HG02678 (cell line): ENCODE results near the gene USP7.

Source experiments
- ATAC-seq: cut with Tn5 transposase; IDR thresholded peaks from one replicate; pipeline ENCODE4 v1.9.1; 2021; ENCODE audit warnings: mild to moderate bottlenecking, moderate library complexity; ENCODE audit not compliant: unreplicated experiment

Gene USP7

GRCh38 chr16:8904018-8904430 lies 59.7 kb downstream of the USP7 start:
- ATAC-seq = no peak

DNA sequence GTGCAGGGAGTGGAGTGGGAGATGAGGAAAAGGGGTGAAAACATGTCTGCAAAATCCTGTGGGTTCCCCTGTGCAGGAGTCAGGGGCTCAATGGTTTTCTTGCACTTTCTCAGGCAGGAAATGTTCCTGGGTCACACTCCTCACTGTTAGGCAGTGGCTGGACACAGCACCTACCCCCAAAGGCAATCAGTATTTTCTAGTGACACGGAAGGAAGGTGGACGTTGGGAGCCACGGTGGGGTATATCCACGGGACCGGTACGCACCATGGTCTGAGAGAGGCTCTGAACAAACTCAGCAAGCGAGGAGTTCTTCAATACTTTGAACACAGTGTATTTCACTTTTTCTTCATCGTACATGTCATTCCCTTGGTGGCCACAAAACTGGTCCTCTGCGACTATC lies 60.7 kb downstream of the USP7 start:
- ATAC-seq = no peak

- ATAC-seq = no peak
These were observed 62.3 kb downstream of the USP7 start for GRCh38 chr16:8901320-8901861.

GRCh38 chr16:8900343-8900742 lies 63.4 kb downstream of the USP7 start:
- ATAC-seq = no peak

- peak; percentile 83 for ATAC-seq
These were observed 63.9 kb downstream of the USP7 start for GRCh38 chr16:8899709-8900317.

DNA sequence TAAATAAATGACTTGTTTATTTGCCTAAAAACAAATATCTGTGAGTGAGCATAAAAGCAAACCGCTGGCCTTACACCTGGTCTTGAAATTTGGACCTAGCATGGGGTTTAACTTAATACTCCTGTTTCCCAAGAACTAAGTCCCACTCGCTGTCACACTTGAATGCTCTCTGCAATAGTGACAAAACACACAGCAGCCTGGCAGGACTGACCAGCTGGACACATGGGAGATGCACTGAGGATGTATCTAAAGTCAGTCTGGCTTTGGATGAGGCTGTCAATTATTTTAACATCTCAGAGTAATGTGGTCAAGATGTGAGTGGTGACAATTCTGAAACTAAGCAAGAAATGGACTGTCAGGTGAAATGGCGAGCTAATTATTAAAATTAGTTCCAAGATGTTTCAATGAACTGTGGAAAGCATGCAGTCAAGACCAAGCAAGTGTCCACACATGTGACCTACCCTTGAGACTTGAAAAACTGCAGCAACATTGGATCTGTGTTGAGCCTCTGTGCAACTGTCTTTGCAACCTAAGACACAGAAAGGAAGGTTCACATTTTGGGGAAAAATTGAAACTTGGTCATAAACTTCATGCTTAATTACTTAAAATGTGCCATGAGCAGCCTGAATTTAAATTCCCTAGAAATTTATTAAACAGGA lies 64.9 kb downstream of the USP7 start:
- no peak for ATAC-seq

GRCh38 chr16:8894736-8895334 lies 68.9 kb downstream of the USP7 start:
- no peak for ATAC-seq

DNA sequence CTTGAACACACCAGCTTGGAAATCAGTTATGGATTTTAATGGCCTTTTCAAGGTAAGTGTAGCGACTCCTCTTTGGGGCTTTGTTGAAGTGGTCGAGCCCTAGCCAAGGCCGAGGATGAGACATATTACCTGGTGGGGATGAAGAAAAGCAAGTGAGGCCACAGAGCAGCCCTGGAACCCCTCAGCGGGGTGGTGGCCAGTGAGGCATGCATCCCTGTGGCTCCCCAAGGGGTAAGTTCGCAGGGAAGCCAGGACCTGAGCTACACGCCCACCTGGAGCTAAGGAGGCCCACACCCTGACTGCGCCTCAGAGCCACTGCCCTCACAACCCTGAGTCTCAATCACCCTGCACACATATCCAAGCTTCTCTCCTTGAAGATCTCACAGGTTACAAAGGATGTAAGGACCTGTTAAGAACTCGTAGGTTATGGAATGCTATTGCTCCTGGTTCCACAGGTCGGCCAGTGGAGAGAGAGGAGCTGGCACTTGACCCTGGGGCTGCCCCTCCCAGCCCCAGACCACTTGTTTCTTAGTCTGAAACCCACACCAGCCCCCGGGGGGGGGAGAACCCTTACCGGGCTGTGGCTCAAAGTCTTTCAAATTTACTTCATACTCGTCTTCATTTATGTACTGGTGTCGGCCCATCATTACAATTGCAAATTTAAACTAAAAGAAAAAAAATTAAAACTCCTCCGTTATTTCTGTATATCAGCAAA lies 69.6 kb downstream of the USP7 start:
- no peak for ATAC-seq

- ATAC-seq = no peak
These were observed 70.3 kb downstream of the USP7 start for GRCh38 chr16:8893426-8893825.

- peak; percentile 26 for ATAC-seq
These were observed 71.6 kb downstream of the USP7 start for GRCh38 chr16:8892101-8892575.

DNA sequence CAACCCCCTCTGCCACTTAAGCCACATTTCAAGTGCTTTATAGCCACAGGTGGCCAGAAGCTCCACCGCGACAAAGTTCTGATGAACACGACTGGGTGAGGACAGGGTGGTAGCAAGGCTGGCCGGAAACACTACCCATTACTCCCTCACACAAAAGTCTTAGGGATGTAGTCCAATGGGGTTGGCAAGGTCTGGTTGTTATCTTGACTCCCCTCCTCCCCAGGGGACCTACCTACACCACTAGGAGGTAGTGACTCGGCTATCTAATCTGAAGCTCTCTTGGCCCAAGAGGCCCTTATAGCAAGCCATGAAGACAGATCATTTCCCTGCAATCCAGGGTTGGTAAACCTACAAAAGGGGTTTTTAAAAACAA lies 73.2 kb downstream of the USP7 start:
- no peak for ATAC-seq

DNA sequence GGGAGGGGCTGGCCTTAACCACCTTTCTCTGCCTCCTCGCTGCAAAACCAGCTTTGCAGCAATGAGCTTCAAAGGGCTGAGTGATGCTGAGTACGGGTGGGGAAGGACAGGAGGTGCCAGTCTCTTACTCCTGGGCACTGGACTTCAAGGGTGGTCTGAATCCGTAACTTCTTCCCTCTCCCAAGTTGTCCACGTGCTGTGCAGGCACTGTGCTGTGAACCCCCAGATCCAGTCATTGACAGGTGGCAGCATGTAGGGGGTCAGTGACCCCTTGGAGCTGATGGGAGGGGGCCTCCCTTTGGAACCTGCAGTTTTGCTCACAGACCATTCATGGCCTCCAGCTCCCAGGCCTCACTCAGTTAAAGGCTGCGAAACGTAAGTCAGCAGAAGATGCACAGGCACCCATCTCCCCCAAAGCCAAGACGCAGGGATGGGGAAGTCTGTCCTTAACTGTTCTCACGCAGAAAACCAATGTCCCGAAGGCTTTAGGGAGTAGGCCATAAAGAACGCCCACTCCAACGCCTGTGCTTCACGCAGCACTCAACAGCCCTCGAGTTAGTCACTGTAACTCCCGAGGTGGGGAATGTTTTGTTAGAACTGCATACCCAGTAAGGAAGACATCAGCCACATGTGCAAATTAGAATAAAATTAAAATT lies 73.7 kb downstream of the USP7 start:
- ATAC-seq = no peak

- ATAC-seq = no peak
These were observed 74.5 kb downstream of the USP7 start for GRCh38 chr16:8888951-8889892.

DNA sequence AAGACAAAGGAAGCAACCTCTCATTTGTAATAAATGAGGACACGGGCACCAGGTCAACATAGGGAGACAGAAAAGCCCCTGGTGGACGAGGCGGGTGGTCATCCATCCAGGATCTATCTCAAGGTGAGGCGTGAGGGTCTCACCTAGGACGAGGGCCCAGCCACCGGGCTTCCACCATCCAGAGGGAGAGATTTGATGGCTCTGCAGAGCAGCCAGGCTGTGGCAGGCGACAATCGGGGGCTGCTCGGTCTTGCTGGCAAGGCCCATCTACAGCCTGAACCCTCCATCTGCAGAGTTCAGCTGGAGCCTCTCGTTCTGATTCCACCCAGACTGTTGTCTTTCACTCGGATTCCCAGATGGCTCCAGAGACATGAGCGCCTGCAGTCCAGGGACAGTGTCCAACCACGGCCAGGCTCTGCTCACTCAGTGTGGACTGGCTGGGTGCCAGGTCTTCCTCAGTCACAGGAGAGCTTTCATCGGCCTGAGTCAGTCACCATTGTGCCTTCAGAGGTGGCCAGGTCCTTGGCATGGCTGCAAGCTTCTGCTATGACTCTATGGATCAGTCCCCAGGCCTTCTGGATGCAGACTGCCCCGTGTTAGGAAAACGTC lies 75.7 kb downstream of the USP7 start:
- ATAC-seq = no peak

GRCh38 chr16:8887431-8887765 lies 76.3 kb downstream of the USP7 start:
- no peak for ATAC-seq

GRCh38 chr16:8886593-8887430 lies 76.9 kb downstream of the USP7 start:
- ATAC-seq = no peak

DNA sequence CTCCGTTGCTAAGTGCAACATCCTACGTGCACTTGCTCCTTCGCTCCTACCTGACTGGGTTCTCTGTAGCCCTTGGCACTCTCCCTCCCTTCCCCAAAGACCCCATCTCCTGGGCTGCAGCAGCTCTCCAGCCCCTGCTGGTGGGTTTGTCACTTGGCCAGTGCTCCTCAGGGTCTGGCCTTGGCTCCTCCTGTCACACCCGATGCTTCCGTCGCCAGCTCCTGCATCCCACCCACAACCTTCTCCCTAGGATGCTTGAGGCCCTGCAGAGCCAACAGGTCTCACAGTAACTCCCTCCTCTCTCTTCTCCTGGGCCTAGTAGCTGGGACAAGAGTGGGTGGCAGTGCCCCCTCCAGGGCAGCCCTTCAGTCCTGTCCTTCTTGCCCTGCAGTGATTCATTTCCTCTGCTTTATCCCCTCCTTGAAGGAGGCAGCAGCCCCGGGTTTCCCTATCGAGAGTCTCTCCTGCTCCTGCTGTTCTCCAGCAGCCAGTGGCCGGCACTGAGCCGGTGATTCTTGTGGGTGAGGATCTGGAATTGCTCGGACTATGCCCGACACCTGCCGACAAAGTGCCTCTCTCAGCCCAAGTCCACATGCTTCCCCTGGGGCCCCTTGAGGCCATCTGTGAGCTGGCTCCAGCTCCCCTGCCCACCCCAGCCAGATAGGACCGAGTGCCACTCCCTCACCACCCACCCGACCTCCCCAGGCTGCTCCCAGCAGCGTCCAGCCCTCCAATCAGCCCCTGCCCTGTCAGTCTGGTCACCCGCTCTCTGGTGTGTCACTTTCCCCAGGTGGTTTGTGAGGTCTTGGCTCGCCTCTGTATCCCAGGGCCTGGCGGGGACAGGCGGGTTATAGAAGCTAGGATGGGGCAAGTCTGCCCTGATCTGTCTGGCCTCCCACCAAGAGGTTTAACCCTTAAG lies 77.8 kb downstream of the USP7 start:
- ATAC-seq = no peak
